OCI-LY7 (cell line): ENCODE data around the gene HECW1. TPM values are rescaled to one million over a fixed set of nuclear protein-coding genes. Genes with fewer than 3 reads are reported as not detected.

ENCODE experiments used
- BruUV-seq: library from RNA; stranded (reverse); fragments of 400-500 nt; replicated peaks from 2 replicates; lab custom pipeline; 2021; lab: Mats Ljungman, UMichigan
- CTCF ChIA-PET: fragments of 300-600 bp; sonication (Branson Sonifier 250); formaldehyde crosslinking; loops from one replicate; lab custom pipeline; 2022; ENCODE audit warnings: antibody characterized with exemption; ENCODE audit not compliant: unreplicated experiment; lab: Charles Lee
- POLR2A ChIA-PET: fragments of 300-600 bp; sonication (Branson Sonifier 250); formaldehyde crosslinking; loops from one replicate; lab custom pipeline; 2022; ENCODE audit warnings: antibody characterized with exemption; lab: Charles Lee
- DNase-seq: peaks from one replicate; pipeline ENCODE4 v3.0.0-alpha.2; 2015; ENCODE audit warnings: low spot score
- H2AFZ ChIP-seq: fragments of 200-600 bp; sonication (generic), shearing (Covaris generic); 2 replicates; pipeline ENCODE4 v1.6.1; 2014; ENCODE audit warnings: mild to moderate bottlenecking, antibody characterized with exemption, low read length, moderate library complexity
- H3K27ac ChIP-seq: fragments of 200-600 bp; sonication (generic); 2 replicates; pipeline ENCODE4 v1.5.1; 2014; ENCODE audit warnings: mixed run types, low read depth, mild to moderate bottlenecking, moderate library complexity, low read length, inconsistent platforms; ENCODE audit not compliant: poor library complexity, severe bottlenecking
- H3K36me3 ChIP-seq: fragments of 200-600 bp; sonication (generic); 2 replicates; pipeline ENCODE4 v1.6.1; 2014; ENCODE audit warnings: mild to moderate bottlenecking, antibody characterized with exemption, low read length, moderate library complexity, mixed read lengths; ENCODE audit not compliant: insufficient read depth
- H3K4me1 ChIP-seq: fragments of 200-600 bp; sonication (generic); 2 replicates; pipeline ENCODE4 v1.5.1; 2014; ENCODE audit warnings: mild to moderate bottlenecking, low read length; ENCODE audit not compliant: insufficient read depth, poor library complexity, severe bottlenecking
- H3K4me2 ChIP-seq: fragments of 200-600 bp; sonication (generic); 2 replicates; pipeline ENCODE4 v1.6.1; 2014; ENCODE audit warnings: mild to moderate bottlenecking, low read length
- H3K4me3 ChIP-seq: fragments of 200-600 bp; sonication (generic); 2 replicates; pipeline ENCODE4 v1.5.1; 2014; ENCODE audit warnings: mild to moderate bottlenecking, low read depth, low read length; ENCODE audit not compliant: poor library complexity, severe bottlenecking
- H3K79me2 ChIP-seq: fragments of 200-600 bp; sonication (generic); 2 replicates; pipeline ENCODE4 v1.6.1; 2016; ENCODE audit warnings: low read depth, mild to moderate bottlenecking, low read length, moderate library complexity, mixed read lengths; ENCODE audit not compliant: insufficient read depth
- H3K9me2 ChIP-seq: fragments of 200-600 bp; sonication (generic); 2 replicates; pipeline ENCODE4 v1.6.1; 2016; ENCODE audit warnings: mild to moderate bottlenecking, low read length, mixed read lengths; ENCODE audit not compliant: insufficient read depth
- H3K9me3 ChIP-seq: fragments of 200-600 bp; sonication (generic); 2 replicates; pipeline ENCODE4 v1.6.1; 2014; ENCODE audit warnings: mild to moderate bottlenecking, mixed run types, low read length, mixed read lengths
- H4K20me1 ChIP-seq: fragments of 200-600 bp; sonication (generic); 2 replicates; pipeline ENCODE4 v1.6.1; 2014; ENCODE audit warnings: mild to moderate bottlenecking, antibody characterized with exemption, low read length, moderate library complexity, mixed read lengths; ENCODE audit not compliant: insufficient read depth
- CTCF ChIP-seq: fragments of 200-600 bp; sonication (generic); conservative IDR thresholded peaks from 2 replicates; pipeline ENCODE4 v1.5.1; 2014; ENCODE audit warnings: mild to moderate bottlenecking, antibody characterized with exemption, low read length, moderate library complexity, mixed read lengths
- EZH2phosphoT487 ChIP-seq: fragments of 200-600 bp; sonication (generic); IDR thresholded peaks from 2 replicates; pipeline ENCODE4 v1.6.1; 2018; ENCODE audit warnings: low read depth, borderline replicate concordance, mild to moderate bottlenecking, mixed run types, antibody characterized with exemption, low read length, moderate library complexity, mixed read lengths
- intact Hi-C: fragments of 100-400 bp; cut with micrococcal nuclease; formaldehyde crosslinking; loops from one replicate; pipeline ENCODE4 v1.10.0; 2022; ENCODE audit not compliant: unreplicated experiment
- total RNA-seq, 2 experiments: library from RNA; depleted of rRNA in 1 of 2; stranded (reverse); fragments of >200 nt in 1 of 2; shearing (Covaris generic) in 1 of 2; gene quantifications; 2 replicates each; pipeline ENCODE4 v1.2.3, GENCODE V29; 2014 to 2022

The HECW1 gene
- total RNA-seq, 2 experiments from 2014 or later, result 2.0 TPM

GRCh38 chr7:43121973-43122372 lies 9.5 kb downstream of the HECW1 start:
- Histone ChIP-seq H3K4me2 (no peak overlapping the region), H3K9me2 (no peaks in the 10 kb centered on the region), H2AFZ (no peak overlapping the region), H3K9me3 (no peaks in the 10 kb centered on the region), H3K36me3 (no peaks in the 10 kb centered on the region), H4K20me1 (no peaks in the 10 kb centered on the region), H3K4me3 (no peak overlapping the region), H3K27ac (no peak overlapping the region), H3K4me1 (peaks cover 43% of the 10 kb centered on the region), H3K79me2 (no peaks in the 10 kb centered on the region)
- DNase-seq, result no peak
- TF ChIP-seq CTCF, result no peak
- no peak for TF ChIP-seq EZH2phosphoT487
- POLR2A ChIA-PET, result interaction anchor here (0.6 to 1.1 kb wide), 3 partner anchors 10 to 232 kb away, joined by 3 to 5 read pairs (median 3); no protein-coding TSS in a partner anchor
- intact Hi-C loops, result no loop called here
- CTCF ChIA-PET, result no interaction called here
- BruUV-seq, result no TSS peak

- BruUV-seq, result no TSS peak
- CTCF ChIA-PET, result no interaction called here
These were observed 11.0 kb downstream of the HECW1 start for GRCh38 chr7:43123457-43123856.

More at GRCh38 chr7:43123457-43123856, 11.0 kb downstream of the HECW1 start:
- POLR2A ChIA-PET, result interaction anchor here (0.7 to 1.7 kb wide), 8 partner anchors 8 to 50 kb away, joined by 3 to 6 read pairs (median 4); no protein-coding TSS in a partner anchor
- H3K27ac ChIP-seq, result no peak overlapping the region
- DNase-seq, result no peak
- H3K36me3 ChIP-seq, result no peaks in the 10 kb centered on the region
- H3K9me2 ChIP-seq, result no peaks in the 10 kb centered on the region
- intact Hi-C loops, result no loop called here
- H3K4me2 ChIP-seq, result no peak overlapping the region; the same call in 1 of the 2 replicates
- no peaks in the 10 kb centered on the region for H4K20me1 ChIP-seq
- TF ChIP-seq CTCF, result no peak
- TF ChIP-seq EZH2phosphoT487, result no peak
- no peaks in the 10 kb centered on the region for H3K9me3 ChIP-seq
- no peak overlapping the region for H3K4me3 ChIP-seq
- H2AFZ ChIP-seq, result no peak overlapping the region
- no peaks in the 10 kb centered on the region for H3K79me2 ChIP-seq
- peaks cover 29% of the 10 kb centered on the region for H3K4me1 ChIP-seq
